Measurements from ENCODE around the gene EFCAB6. TPM values are rescaled to one million over a fixed set of nuclear protein-coding genes. Genes with fewer than 3 reads are reported as not detected.

EFCAB6 gene
- total RNA-seq, 2 experiments from 2014 or later = 0.26 to 0.39 TPM

GRCh38 chr22:43479301-43479950 lies 332.7 kb downstream of the EFCAB6 start:
- ChIA-PET POLR2A (no interaction called here), CTCF (no interaction called here)
- no peak overlapping the region for H3K4me3 Mint-ChIP-seq
- no peaks in the 10 kb centered on the region for H3K36me3 Mint-ChIP-seq (ENCODE audit: low read depth)
- DNase-seq (no peak), ATAC-seq (no peak)
- no peaks in the 10 kb centered on the region for H3K27me3 Mint-ChIP-seq (ENCODE audit: low read depth)
- H3K27ac Mint-ChIP-seq = no peak overlapping the region
- peaks cover 18% of the 10 kb centered on the region for H3K4me1 Mint-ChIP-seq (ENCODE audit: low read depth)
- no peaks in the 10 kb centered on the region for H3K9me3 Mint-ChIP-seq (ENCODE audit: insufficient read depth)

Other genes starting within 250 kb of the EFCAB6 start
- gene SULT4A1, start 50.2 kb upstream of the EFCAB6 start, total RNA-seq = not detected
- not detected for gene PNPLA5, start 79.7 kb upstream of the EFCAB6 start, total RNA-seq
- gene PNPLA3, start 111.5 kb upstream of the EFCAB6 start, total RNA-seq = under 1 TPM in 1 of 2 experiments, not detected in 1; 0.13 TPM
- gene SAMM50, start 143.1 kb upstream of the EFCAB6 start, total RNA-seq = 10 to 100 TPM; 50.7 to 52.4 TPM
- gene PARVB, start 212.0 kb upstream of the EFCAB6 start, total RNA-seq = 10 to 100 TPM; 39.4 to 41.0 TPM